HG03097 (cell line): ENCODE measurements around the gene GOT1.

Experiments
- ATAC-seq: cut with Tn5 transposase; IDR thresholded peaks from one replicate; pipeline ENCODE4 v1.9.1; 2021; ENCODE audit not compliant: unreplicated experiment, low FRiP score

Gene GOT1

GRCh38 chr10:99430451-99431189, at the start of gene GOT1:
GOT1 (minus strand) TSS chr10:99430624; CDS start chr10:99430565, 59 bp downstream.
- ATAC-seq, result peak; percentile 94

- no peak for ATAC-seq
These were observed 39.9 kb upstream of the GOT1 start for GRCh38 chr10:99470327-99470726.

- no peak for ATAC-seq
These were observed 37.0 kb upstream of the GOT1 start for GRCh38 chr10:99467236-99467999.

GRCh38 chr10:99466632-99467223, 36.3 kb upstream of the GOT1 start:
- no peak for ATAC-seq

GRCh38 chr10:99461230-99461629, 30.8 kb upstream of the GOT1 start:
- no peak for ATAC-seq

- ATAC-seq, result no peak
These were observed 29.6 kb upstream of the GOT1 start for GRCh38 chr10:99460070-99460469.

GRCh38 chr10:99459217-99459616, 28.8 kb upstream of the GOT1 start:
- ATAC-seq, result no peak

- ATAC-seq, result no peak
These were observed 27.4 kb upstream of the GOT1 start for GRCh38 chr10:99457813-99458212.

- no peak for ATAC-seq
These were observed 26.5 kb upstream of the GOT1 start for GRCh38 chr10:99456931-99457288.

- no peak for ATAC-seq
These were observed 25.9 kb upstream of the GOT1 start for GRCh38 chr10:99456207-99456930.

GRCh38 chr10:99451981-99452380, 21.6 kb upstream of the GOT1 start:
- ATAC-seq, result no peak

- ATAC-seq, result no peak
These were observed 21.0 kb upstream of the GOT1 start for GRCh38 chr10:99451499-99451788.

GRCh38 chr10:99450624-99451498, 20.4 kb upstream of the GOT1 start:
- ATAC-seq, result no peak

GRCh38 chr10:99450156-99450555, 19.7 kb upstream of the GOT1 start:
- no peak for ATAC-seq

GRCh38 chr10:99449023-99449422, 18.6 kb upstream of the GOT1 start:
- no peak for ATAC-seq

GRCh38 chr10:99444383-99445045, 14.1 kb upstream of the GOT1 start:
- no peak for ATAC-seq

- ATAC-seq, result no peak
These were observed 13.1 kb upstream of the GOT1 start for GRCh38 chr10:99443500-99443899.

GRCh38 chr10:99442394-99442793, 12.0 kb upstream of the GOT1 start:
- ATAC-seq, result no peak

- ATAC-seq, result no peak
These were observed 8.5 kb upstream of the GOT1 start for GRCh38 chr10:99438890-99439289.
